ENCODE measurements around the gene RPL18A. TPM values are rescaled to one million over a fixed set of nuclear protein-coding genes. Genes with fewer than 3 reads are reported as not detected.

The RPL18A gene
- polyA plus RNA-seq, 1 of the 3 experiments (the other 2 are of a cell fraction): 2,695 TPM

DNA sequence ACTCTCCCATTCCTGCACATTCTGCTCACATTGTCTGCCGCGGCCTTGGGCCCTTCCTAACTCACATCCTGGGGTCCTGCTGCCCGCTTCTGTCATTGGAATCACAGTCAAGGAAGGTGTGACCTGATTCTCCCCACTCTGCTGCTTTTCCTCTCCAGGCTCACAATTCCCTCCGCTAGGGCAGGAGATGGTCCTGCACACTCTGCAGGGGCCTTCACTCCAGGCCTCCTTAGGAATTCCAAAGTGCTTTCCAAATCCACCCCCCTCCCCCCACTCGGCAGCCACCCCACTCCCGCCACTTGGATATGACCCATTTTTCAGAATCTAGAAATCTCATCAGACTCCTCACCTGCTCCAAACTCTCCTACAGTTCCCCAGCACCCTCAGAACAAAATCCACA is 9.0 kb downstream of the RPL18A start:
- H3K4me3 ChIP-seq (ENCODE audit: low read depth in 2 of 2, low read length in 1 of 2): no peak overlapping the region
- 76% methylated on average over 6 of the region's 6 CpGs for WGBS (ENCODE audit: low lambda C conversion rate)
- POLR2A ChIA-PET: interaction anchor here (1.9 kb wide), 1 partner anchor 9 kb away, joined by 5 read pairs; the partner anchor contains the start of gene RPL18A
- no peaks in the 10 kb centered on the region for H3K9me2 ChIP-seq
- peaks cover 0 to 2% of the 10 kb centered on the region in 2 experiments; a peak in 1 of 4 replicates for H3K4me1 ChIP-seq (ENCODE audit: control insufficient read depth in 1 of 2, insufficient read depth in 2 of 2, low read depth in 1 of 2, low read length in 1 of 2)
- peaks cover 10 to 18% of the 10 kb centered on the region in 2 experiments for H3K36me3 ChIP-seq (replicated peaks in 1 of 2; ENCODE audit: control insufficient read depth in 1 of 2, insufficient read depth in 2 of 2, low read length in 1 of 2)
- no peak overlapping the region for H3K27ac ChIP-seq (ENCODE audit: low read depth in 2 of 2, low read length in 1 of 2)
- H3F3A ChIP-seq (replicated peaks; ENCODE audit: insufficient read depth): peaks cover 25% of the 10 kb centered on the region
- no peak overlapping the region for H3K4me2 ChIP-seq
- H3K27me3 ChIP-seq (ENCODE audit: insufficient read depth): peaks cover 16% of the 10 kb centered on the region
- CTCF ChIA-PET: interaction anchor here (4.0 to 13.8 kb wide), 2 partner anchors 64 to 66 kb away, joined by 51 to 139 read pairs; partner anchors contain the start of gene CCDC124
- no peaks in the 10 kb centered on the region for H3K79me2 ChIP-seq (ENCODE audit: insufficient read depth)
- TF ChIP-seq EP300 (IDR thresholded peaks at IDR 0.05; ENCODE audit: borderline replicate concordance in 1 of 2, low read depth in 1 of 2, low read length in 1 of 2) (no peak), MEF2A (IDR thresholded peaks at IDR 0.05; ENCODE audit: borderline replicate concordance, low read depth) (no peak)
- H4K20me1 ChIP-seq (ENCODE audit: insufficient read depth): peaks cover 20% of the 10 kb centered on the region
- DNase-seq: peak; percentile 27
- no peak overlapping the region for H2AFZ ChIP-seq (ENCODE audit: low read depth)
- no peak overlapping the region for H3K9ac ChIP-seq
- no peaks in the 10 kb centered on the region for H3K9me3 ChIP-seq

DNA sequence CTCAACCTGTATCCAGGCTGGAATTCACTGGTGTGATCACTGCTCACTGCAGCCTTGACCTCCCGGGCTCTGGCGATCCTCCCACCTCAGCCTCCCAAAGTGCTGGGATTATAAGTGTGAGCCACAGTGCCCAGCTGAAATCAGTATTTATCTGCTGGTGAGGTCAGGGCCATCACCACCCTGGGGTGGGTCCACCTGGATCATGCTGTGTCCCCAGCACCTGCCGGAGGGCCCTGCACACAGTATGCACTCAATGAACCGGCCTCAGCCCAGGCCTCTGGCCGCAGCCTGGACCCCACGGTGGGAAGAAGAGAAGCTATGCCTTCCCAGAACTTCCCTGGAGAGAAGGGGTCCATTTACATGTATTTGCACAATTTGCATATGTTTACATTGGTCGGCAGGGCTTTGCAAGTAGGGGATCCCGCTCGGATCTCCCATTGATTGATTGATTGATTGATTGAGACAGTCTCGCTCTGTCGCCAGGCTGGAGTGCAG is 9.5 kb downstream of the RPL18A start:
- no peaks in the 10 kb centered on the region for H3K9me3 ChIP-seq
- TF ChIP-seq MXI1 (IDR thresholded peaks at IDR 0.05; ENCODE audit: low read depth, low read length) (no peak), FOXM1 (IDR thresholded peaks at IDR 0.05; ENCODE audit: low read depth) (no peak), TAF1 (IDR thresholded peaks at IDR 0.05; ENCODE audit: borderline replicate concordance, low read depth, low read length) (no peak), JUND (IDR thresholded peaks at IDR 0.05) (no peak), CHD2 (IDR thresholded peaks at IDR 0.05; ENCODE audit: low read length, partially characterized antibody) (no peak), NRF1 (IDR thresholded peaks at IDR 0.05; ENCODE audit: low read depth, low read length) (no peak), ELF1 (IDR thresholded peaks at IDR 0.05) (no peak), TCF12 (IDR thresholded peaks at IDR 0.05) (no peak), TEAD4 (IDR thresholded peaks at IDR 0.05; ENCODE audit: borderline replicate concordance, insufficient read depth) (no peak), RXRA (IDR thresholded peaks at IDR 0.05; ENCODE audit: borderline replicate concordance, low read depth) (no peak), GATA2 (CRISPR knock-in tag; IDR thresholded peaks at IDR 0.05) (no peak)
- TF ChIP-seq, protein P1, sequence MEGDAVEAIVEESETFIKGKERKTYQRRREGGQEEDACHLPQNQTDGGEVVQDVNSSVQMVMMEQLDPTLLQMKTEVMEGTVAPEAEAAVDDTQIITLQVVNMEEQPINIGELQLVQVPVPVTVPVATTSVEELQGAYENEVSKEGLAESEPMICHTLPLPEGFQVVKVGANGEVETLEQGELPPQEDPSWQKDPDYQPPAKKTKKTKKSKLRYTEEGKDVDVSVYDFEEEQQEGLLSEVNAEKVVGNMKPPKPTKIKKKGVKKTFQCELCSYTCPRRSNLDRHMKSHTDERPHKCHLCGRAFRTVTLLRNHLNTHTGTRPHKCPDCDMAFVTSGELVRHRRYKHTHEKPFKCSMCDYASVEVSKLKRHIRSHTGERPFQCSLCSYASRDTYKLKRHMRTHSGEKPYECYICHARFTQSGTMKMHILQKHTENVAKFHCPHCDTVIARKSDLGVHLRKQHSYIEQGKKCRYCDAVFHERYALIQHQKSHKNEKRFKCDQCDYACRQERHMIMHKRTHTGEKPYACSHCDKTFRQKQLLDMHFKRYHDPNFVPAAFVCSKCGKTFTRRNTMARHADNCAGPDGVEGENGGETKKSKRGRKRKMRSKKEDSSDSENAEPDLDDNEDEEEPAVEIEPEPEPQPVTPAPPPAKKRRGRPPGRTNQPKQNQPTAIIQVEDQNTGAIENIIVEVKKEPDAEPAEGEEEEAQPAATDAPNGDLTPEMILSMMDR (IDR thresholded peaks at IDR 0.05): no peak
- TF ChIP-seq, protein P2, sequence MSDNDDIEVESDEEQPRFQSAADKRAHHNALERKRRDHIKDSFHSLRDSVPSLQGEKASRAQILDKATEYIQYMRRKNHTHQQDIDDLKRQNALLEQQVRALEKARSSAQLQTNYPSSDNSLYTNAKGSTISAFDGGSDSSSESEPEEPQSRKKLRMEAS (IDR thresholded peaks at IDR 0.05; ENCODE audit: low read depth): no peak
- TF ChIP-seq, protein P3, sequence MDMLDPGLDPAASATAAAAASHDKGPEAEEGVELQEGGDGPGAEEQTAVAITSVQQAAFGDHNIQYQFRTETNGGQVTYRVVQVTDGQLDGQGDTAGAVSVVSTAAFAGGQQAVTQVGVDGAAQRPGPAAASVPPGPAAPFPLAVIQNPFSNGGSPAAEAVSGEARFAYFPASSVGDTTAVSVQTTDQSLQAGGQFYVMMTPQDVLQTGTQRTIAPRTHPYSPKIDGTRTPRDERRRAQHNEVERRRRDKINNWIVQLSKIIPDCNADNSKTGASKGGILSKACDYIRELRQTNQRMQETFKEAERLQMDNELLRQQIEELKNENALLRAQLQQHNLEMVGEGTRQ (IDR thresholded peaks at IDR 0.05; ENCODE audit: borderline replicate concordance, low read depth, low read length): no peak
- TF ChIP-seq, protein P4, sequence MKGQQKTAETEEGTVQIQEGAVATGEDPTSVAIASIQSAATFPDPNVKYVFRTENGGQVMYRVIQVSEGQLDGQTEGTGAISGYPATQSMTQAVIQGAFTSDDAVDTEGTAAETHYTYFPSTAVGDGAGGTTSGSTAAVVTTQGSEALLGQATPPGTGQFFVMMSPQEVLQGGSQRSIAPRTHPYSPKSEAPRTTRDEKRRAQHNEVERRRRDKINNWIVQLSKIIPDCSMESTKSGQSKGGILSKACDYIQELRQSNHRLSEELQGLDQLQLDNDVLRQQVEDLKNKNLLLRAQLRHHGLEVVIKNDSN (IDR thresholded peaks at IDR 0.05; ENCODE audit: borderline replicate concordance, low read depth): no peak
- TF ChIP-seq, protein P5, sequence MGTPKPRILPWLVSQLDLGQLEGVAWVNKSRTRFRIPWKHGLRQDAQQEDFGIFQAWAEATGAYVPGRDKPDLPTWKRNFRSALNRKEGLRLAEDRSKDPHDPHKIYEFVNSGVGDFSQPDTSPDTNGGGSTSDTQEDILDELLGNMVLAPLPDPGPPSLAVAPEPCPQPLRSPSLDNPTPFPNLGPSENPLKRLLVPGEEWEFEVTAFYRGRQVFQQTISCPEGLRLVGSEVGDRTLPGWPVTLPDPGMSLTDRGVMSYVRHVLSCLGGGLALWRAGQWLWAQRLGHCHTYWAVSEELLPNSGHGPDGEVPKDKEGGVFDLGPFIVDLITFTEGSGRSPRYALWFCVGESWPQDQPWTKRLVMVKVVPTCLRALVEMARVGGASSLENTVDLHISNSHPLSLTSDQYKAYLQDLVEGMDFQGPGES (IDR thresholded peaks at IDR 0.05; ENCODE audit: low read depth, low read length): no peak
- TF ChIP-seq, protein P6, sequence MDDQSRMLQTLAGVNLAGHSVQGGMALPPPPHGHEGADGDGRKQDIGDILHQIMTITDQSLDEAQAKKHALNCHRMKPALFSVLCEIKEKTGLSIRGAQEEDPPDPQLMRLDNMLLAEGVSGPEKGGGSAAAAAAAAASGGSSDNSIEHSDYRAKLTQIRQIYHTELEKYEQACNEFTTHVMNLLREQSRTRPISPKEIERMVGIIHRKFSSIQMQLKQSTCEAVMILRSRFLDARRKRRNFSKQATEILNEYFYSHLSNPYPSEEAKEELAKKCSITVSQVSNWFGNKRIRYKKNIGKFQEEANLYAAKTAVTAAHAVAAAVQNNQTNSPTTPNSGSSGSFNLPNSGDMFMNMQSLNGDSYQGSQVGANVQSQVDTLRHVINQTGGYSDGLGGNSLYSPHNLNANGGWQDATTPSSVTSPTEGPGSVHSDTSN (IDR thresholded peaks at IDR 0.05): no peak
- H3K79me2 ChIP-seq (ENCODE audit: insufficient read depth): no peaks in the 10 kb centered on the region
- no peak overlapping the region for H2AFZ ChIP-seq (ENCODE audit: low read depth)
- 65% methylated on average over 8 of the region's 11 CpGs for WGBS (ENCODE audit: low lambda C conversion rate)
- peaks cover 15% of the 10 kb centered on the region; the same call in 1 of the 2 replicates for H4K20me1 ChIP-seq (ENCODE audit: insufficient read depth)
- peak; percentile 14 for DNase-seq
- H3K4me1 ChIP-seq (ENCODE audit: control insufficient read depth in 1 of 2, insufficient read depth in 2 of 2, low read depth in 1 of 2, low read length in 1 of 2): peaks cover 0 to 5% of the 10 kb centered on the region in 2 experiments; a peak in 1 of 4 replicates
- H3K27me3 ChIP-seq (ENCODE audit: insufficient read depth): peaks cover 19% of the 10 kb centered on the region
- CTCF ChIA-PET: interaction anchor here (2.4 to 4.3 kb wide), 4 partner anchors 8 to 128 kb away, joined by 7 to 51 read pairs (median 20); partner anchors contain the start of genes CCDC124 and RPL18A
- peaks cover 6 to 13% of the 10 kb centered on the region in 2 experiments for H3K36me3 ChIP-seq (replicated peaks in 1 of 2; ENCODE audit: control insufficient read depth in 1 of 2, insufficient read depth in 2 of 2, low read length in 1 of 2)
- no peak overlapping the region for H3K9ac ChIP-seq
- no peaks in the 10 kb centered on the region for H3K9me2 ChIP-seq
- POLR2A ChIA-PET: interaction anchor here (3.3 kb wide), 1 partner anchor 9 kb away, joined by 26 read pairs; the partner anchor contains the start of gene RPL18A
- no peak overlapping the region for H3K4me3 ChIP-seq (ENCODE audit: low read depth in 2 of 2, low read length in 1 of 2)
- no peak overlapping the region for H3K4me2 ChIP-seq
- no peak overlapping the region for H3K27ac ChIP-seq (ENCODE audit: low read depth in 2 of 2, low read length in 1 of 2)
- H3F3A ChIP-seq (replicated peaks; ENCODE audit: insufficient read depth): peaks cover 20% of the 10 kb centered on the region

Measured in SK-N-SH (cell line).